GM15510 (cell line): ENCODE results near the gene PHF2.

Experiments
- POLR2A ChIP-seq: IDR thresholded peaks from 3 replicates; pipeline ENCODE4 v1.6.1; 2011; ENCODE audit warnings: borderline replicate concordance; ENCODE audit not compliant: insufficient read length; ENCODE audit errors: extremely low read depth

PHF2 gene

DNA sequence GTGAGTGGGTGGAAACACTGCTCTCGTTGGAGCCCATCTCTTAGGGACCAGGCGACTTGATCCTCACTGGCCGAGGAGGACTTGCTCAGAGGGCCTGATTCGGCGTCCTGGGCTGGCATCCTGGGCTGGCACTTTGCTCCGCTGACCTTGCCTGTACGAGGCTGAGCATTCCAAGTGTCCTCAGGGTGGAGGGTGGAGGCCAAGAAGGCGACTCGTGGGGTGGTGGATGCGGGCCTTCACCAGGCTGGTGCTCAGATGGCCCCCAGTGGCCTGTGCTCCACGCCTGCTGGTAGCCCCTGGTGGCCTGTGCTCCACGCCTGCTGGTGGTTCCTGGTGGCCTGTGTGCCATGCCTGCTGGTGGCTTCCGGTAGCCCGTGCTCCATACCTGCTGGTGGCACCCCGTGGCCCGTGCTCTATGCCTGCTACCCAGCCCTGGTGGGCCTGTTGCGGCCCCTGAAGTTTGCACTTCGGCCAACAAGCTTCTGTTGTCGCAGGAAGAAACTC, 42.9 kb downstream of the PHF2 start:
- no peak for TF ChIP-seq POLR2A

- TF ChIP-seq POLR2A, result no peak
Measured at GRCh38 chr9:93620041-93620506, 43.7 kb downstream of the PHF2 start.

DNA sequence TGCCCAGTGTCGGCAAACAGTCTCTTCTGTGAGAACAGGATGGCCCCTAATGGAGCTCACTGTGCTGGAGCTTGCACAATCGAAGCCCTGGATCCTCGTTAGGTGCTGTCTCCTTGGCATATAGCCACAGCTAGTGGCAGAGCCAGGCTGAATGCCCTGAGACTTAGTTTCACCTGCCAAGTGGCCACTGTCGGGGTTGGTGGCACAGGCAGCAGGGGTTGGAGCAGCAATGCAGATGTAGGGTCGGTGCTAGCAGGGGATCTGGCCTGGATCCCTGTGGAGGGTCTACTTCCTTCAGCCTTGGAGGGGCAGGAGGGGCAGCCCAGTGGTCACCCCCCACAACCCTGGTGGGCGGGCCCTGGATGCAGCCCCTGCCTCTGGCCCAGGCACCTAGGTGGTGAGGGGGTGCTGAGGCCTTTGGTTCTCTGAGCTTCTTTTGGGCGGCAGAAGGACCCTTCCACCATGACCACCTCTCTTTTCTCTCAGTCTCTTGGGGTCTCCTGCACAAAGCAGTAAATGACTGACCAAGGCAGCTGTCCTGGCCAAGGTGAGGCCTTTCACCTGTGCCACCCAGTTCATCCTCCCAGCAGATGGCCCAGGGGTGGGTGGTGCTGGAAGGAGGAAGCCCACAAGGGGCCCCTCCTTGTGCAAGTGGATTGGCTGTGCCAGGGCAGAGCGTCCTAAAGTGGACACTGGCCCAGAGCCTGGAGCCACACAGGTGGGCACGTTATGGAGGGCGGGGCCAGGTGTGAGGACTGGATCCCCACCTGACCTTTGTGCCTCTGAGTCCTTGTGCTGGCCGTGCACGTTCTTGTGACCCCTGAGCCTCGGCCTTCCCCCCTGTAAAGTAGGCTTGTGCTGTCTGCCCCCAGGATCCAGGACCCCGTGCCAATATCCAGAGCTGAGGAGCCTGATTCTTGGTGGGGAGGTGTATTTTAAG, 44.8 kb downstream of the PHF2 start:
- no peak for TF ChIP-seq POLR2A

- no peak for TF ChIP-seq POLR2A
Measured at GRCh38 chr9:93621922-93622321, 45.5 kb downstream of the PHF2 start.

GRCh38 chr9:93622691-93623090, 46.3 kb downstream of the PHF2 start:
- no peak for TF ChIP-seq POLR2A

DNA sequence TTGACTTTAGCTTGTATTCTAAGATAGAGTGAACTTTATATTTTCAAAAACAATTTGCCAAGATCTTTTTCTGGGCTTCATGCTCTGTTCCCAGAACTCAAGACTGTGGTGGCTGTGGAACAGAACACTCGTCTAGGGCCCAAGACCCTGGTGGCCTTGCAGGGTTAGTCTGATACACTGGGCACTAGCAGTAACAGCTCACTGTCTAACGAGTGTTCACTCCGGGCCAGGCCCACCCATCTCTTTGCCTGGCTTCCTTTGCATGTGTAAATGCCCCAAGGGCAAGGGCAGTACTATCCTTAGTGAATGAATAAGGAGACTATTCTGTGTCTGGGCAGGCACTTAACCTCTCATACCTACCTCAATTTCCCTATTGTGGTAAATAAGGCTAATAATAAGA, 47.4 kb downstream of the PHF2 start:
- TF ChIP-seq POLR2A, result no peak

DNA sequence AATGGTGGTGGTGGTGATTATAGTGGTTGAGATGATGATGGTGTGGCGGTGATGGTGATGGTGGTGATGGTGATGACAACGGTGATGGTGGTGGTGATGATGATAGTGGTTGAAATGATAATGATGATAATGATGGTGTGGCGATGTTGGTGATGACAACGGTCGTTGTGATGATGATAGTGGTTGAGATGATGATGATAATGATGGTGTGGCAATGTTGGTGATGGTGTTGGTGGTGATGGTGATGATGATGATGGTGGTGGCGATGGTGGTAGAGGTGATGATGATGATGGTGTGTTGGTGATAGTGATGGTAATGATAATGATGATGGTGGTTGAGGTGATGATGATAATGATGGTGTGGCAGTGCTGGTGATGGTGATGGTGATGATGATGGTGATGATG, 48.0 kb downstream of the PHF2 start:
- no peak for TF ChIP-seq POLR2A

DNA sequence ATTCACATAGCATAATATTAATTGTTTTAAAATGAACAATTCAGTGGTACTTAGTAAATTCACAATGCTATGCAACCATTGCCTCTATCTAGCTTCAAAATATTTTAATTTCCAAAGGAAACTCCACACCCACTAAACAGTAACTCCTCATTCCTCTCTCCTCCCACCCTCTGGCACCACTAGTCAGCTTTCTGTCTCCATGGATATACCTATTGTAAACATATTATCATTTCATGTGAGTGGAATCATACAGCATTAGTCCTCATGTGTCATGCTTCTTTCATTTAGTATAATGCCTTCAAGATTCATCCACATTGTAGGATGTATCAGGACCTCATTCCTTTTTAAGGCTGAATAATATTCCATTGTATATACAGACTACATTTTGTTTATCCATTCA, 48.6 kb downstream of the PHF2 start:
- TF ChIP-seq POLR2A, result no peak

- TF ChIP-seq POLR2A, result no peak
Measured at GRCh38 chr9:93629920-93630319, 53.5 kb downstream of the PHF2 start.

GRCh38 chr9:93630806-93631411, 54.5 kb downstream of the PHF2 start:
- TF ChIP-seq POLR2A, result no peak

- no peak for TF ChIP-seq POLR2A
Measured at GRCh38 chr9:93633492-93634221, 57.3 kb downstream of the PHF2 start.

DNA sequence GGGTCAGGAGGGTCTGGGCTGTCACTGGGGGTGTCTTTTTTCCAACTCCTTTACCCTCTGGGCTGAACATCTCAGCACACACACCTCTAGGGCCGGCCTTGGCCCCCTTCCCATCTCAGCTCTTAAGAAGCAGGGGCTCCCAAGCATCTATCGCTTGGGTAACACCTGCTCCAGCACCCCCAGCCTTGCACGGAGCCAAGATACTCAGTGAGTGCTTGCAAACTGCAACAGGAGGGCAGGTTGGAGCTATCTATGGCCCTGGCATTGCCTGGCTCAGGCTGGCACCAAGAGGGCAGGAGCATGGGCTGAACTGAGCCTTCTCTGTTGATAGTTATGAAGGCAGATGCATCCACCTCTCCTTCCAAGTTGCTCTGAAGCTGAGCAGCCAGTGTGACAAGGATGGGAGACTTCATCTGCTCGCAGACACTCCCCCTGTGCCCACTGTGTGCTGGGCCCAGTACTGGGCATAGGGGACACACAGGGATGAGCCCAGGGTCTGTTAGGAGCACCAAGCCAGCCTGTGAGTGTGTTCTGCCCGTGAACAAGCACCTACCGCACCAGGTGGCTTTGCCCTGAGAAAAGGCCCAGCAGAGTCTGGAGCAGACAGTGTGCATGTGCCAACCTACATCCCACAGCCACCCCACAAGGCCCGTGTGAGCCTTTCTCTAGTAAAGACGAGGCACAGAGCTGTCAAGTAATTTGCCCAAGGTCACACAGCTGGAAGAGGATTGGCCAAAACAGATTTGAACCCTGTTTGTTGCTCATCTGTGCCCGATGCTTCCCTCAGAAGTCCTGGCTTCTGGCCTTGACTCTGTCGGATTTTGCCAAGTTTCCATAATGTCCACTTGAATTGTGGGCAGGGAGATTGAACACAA, 58.2 kb downstream of the PHF2 start:
- no peak for TF ChIP-seq POLR2A

- no peak for TF ChIP-seq POLR2A
Measured at GRCh38 chr9:93635186-93636107, 59.1 kb downstream of the PHF2 start.
